K562 (cell line): ENCODE results near the gene SPI1. TPM values are rescaled to one million over a fixed set of nuclear protein-coding genes. Genes with fewer than 3 reads are reported as not detected.

Experiments used
- CTBP1 ChIP-seq: fragments of 450-650 bp; IDR thresholded peaks from 2 replicates; pipeline ENCODE4 v1.6.1; 2016; ENCODE audit warnings: borderline replicate concordance
- GTF2A2 ChIP-seq: IDR thresholded peaks from 2 replicates; pipeline ENCODE4 v1.6.1; 2016; ENCODE audit warnings: mild to moderate bottlenecking, missing genetic modification characterization, missing compliant biosample characterization
- MYNN ChIP-seq, 2 experiments: sonication (generic); formaldehyde crosslinking in 1 of 2; IDR thresholded peaks; 2 replicates each; pipeline versions ENCODE4 v1.5.0 to v1.6.1; 2016 to 2020; ENCODE audit warnings: antibody characterized with exemption in 1 of 2, missing genetic modification reagents in 1 of 2
- NR4A1 ChIP-seq, 2 experiments: fragments of 250-450 bp in 1 of 2; fragments of 450-650 bp in 1 of 2; sonication (Bioruptor Pico) in 1 of 2; IDR thresholded peaks; 2 replicates each; pipeline versions ENCODE4 v1.4.0 to v1.6.1; 2016 to 2020; ENCODE audit warnings: mild to moderate bottlenecking in 2 of 2, missing compliant biosample characterization in 1 of 2, missing genetic modification characterization in 1 of 2, moderate library complexity in 1 of 2
- ZNF121 ChIP-seq: sonication (generic); formaldehyde crosslinking; conservative IDR thresholded peaks from 2 replicates; pipeline ENCODE4 v1.8.0; 2022; ENCODE audit warnings: missing genetic modification reagents
- polyA plus RNA-seq, 8 experiments: library from polyadenylated mRNA; depleted of rRNA in 4 of 8; stranded (reverse) in 5 of 8; unstranded in 3 of 8; fragments of >200 nt; fragmentation: Nextera tagmentation in 2 of 8; fragmentation: Illumina TruSeq in 1 of 8; extraction: Ambion mirVana in 2 of 8; extraction: Trizol in 1 of 8; gene quantifications; 2 replicates each; pipeline versions ENCODE4 v1.2.1 to v1.2.3, GENCODE V29; 2011 to 2014; ENCODE audit warnings: inconsistent platforms in 1 of 8, missing spikeins in 1 of 8
- total RNA-seq, 7 experiments: library from RNA; depleted of rRNA in 6 of 7; stranded (reverse); fragments of >200 nt in 6 of 7; fragmentation: Illumina TruSeq in 2 of 7; extraction: Trizol in 2 of 7; gene quantifications; 2 replicates each; pipeline versions ENCODE4 v1.2.1 to v1.2.3, GENCODE V29; 2011 to 2021; ENCODE audit warnings: low replicate concordance in 1 of 7
- TF ChIP-seq, protein P1 (sequence below): fragments of 200-800 bp; sonication (Bioruptor generic); IDR thresholded peaks from 2 replicates; pipeline ENCODE4 v1.6.1; 2016; ENCODE audit warnings: missing genetic modification characterization, missing compliant biosample characterization
- TF ChIP-seq, protein P2 (sequence below): sonication (generic); formaldehyde crosslinking; IDR thresholded peaks from 2 replicates; pipeline ENCODE4 v1.5.0; 2020; ENCODE audit warnings: missing genetic modification reagents
- TF ChIP-seq, protein P3 (sequence below): fragments of 450-650 bp; IDR thresholded peaks from 2 replicates; pipeline ENCODE4 v1.6.1; 2018; ENCODE audit warnings: mild to moderate bottlenecking, low read depth; ENCODE audit not compliant: partially characterized antibody

SPI1 gene
- total and polyA plus RNA-seq, 9 of the 15 experiments (the other 6 are each of a cell fraction or from before 2014, with no cell fraction given), result 0.10 to 33.7 (median 10.3) TPM

DNA sequence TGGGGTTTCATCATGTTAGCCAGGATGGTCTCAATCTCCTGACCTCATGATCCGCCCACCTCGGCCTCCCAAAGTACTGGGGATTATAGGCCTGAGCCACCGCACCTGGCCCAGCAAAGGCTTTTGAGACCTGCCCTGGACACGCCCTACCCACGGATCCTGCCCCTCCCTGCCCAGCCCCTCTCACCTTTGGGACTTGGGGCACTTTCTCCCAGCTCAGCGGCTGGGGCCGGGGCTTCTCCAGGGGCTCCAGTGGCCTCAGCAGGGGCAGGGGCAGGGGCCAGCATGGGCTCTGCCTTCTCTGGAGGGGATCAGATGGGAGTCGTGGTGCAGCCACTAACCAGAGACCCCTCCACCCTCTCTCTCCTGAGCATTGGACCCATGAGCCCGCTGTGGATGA, 28.0 kb downstream of the SPI1 start (continued):
- TF ChIP-seq, protein P1, sequence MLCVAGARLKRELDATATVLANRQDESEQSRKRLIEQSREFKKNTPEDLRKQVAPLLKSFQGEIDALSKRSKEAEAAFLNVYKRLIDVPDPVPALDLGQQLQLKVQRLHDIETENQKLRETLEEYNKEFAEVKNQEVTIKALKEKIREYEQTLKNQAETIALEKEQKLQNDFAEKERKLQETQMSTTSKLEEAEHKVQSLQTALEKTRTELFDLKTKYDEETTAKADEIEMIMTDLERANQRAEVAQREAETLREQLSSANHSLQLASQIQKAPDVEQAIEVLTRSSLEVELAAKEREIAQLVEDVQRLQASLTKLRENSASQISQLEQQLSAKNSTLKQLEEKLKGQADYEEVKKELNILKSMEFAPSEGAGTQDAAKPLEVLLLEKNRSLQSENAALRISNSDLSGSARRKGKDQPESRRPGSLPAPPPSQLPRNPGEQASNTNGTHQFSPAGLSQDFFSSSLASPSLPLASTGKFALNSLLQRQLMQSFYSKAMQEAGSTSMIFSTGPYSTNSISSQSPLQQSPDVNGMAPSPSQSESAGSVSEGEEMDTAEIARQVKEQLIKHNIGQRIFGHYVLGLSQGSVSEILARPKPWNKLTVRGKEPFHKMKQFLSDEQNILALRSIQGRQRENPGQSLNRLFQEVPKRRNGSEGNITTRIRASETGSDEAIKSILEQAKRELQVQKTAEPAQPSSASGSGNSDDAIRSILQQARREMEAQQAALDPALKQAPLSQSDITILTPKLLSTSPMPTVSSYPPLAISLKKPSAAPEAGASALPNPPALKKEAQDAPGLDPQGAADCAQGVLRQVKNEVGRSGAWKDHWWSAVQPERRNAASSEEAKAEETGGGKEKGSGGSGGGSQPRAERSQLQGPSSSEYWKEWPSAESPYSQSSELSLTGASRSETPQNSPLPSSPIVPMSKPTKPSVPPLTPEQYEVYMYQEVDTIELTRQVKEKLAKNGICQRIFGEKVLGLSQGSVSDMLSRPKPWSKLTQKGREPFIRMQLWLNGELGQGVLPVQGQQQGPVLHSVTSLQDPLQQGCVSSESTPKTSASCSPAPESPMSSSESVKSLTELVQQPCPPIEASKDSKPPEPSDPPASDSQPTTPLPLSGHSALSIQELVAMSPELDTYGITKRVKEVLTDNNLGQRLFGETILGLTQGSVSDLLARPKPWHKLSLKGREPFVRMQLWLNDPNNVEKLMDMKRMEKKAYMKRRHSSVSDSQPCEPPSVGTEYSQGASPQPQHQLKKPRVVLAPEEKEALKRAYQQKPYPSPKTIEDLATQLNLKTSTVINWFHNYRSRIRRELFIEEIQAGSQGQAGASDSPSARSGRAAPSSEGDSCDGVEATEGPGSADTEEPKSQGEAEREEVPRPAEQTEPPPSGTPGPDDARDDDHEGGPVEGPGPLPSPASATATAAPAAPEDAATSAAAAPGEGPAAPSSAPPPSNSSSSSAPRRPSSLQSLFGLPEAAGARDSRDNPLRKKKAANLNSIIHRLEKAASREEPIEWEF (CRISPR knock-in tag), result no peak
- TF ChIP-seq, protein P2, sequence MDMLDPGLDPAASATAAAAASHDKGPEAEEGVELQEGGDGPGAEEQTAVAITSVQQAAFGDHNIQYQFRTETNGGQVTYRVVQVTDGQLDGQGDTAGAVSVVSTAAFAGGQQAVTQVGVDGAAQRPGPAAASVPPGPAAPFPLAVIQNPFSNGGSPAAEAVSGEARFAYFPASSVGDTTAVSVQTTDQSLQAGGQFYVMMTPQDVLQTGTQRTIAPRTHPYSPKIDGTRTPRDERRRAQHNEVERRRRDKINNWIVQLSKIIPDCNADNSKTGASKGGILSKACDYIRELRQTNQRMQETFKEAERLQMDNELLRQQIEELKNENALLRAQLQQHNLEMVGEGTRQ (CRISPR knock-in tag), result no peak
- TF ChIP-seq MYNN (IDR thresholded peaks at IDR 0.05) (no peak), MYNN (CRISPR knock-in tag; IDR thresholded peaks at IDR 0.05) (no peak), ZNF121 (CRISPR knock-in tag) (no peak), NR4A1 (CRISPR knock-in tag; IDR thresholded peaks at IDR 0.05) (no peak), NR4A1 (tag; IDR thresholded peaks at IDR 0.05) (no peak), CTBP1 (no peak), GTF2A2 (tag) (no peak)
- TF ChIP-seq, protein P3, sequence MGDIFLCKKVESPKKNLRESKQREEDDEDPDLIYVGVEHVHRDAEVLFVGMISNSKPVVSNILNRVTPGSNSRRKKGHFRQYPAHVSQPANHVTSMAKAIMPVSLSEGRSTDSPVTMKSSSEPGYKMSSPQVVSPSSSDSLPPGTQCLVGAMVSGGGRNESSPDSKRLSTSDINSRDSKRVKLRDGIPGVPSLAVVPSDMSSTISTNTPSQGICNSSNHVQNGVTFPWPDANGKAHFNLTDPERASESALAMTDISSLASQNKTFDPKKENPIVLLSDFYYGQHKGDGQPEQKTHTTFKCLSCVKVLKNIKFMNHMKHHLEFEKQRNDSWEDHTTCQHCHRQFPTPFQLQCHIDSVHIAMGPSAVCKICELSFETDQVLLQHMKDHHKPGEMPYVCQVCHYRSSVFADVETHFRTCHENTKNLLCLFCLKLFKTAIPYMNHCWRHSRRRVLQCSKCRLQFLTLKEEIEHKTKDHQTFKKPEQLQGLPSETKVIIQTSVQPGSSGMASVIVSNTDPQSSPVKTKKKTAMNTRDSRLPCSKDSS, result no peak
